ENCODE results near the gene DIO3. TPM values are rescaled to one million over a fixed set of nuclear protein-coding genes. Genes with fewer than 3 reads are reported as not detected.

DIO3 gene
- total and polyA plus RNA-seq, 2 donors (not counting 1 experiment from before 2014, with no cell fraction given) = not detected

- DNase-seq = no peak
- Mint-ChIP-seq H3K9me3 (ENCODE audit: insufficient read depth) (no peaks in the 10 kb centered on the region), H3K4me1 (no peaks in the 10 kb centered on the region), H3K27me3 (no peaks in the 10 kb centered on the region), H3K27ac (no peak overlapping the region), H3K4me3 (no peak overlapping the region)
- H2AFZ ChIP-seq (ENCODE audit: insufficient read depth, low read depth, low read length, poor library complexity, severe bottlenecking) = no peak overlapping the region
- no peak overlapping the region for H3K9ac ChIP-seq (ENCODE audit: low read length)
- CTCF ChIA-PET = no interaction called here
- no peak overlapping the region for H3K27ac ChIP-seq (ENCODE audit: low read length in 2 of 2)
- no peaks in the 10 kb centered on the region for H3K4me1 ChIP-seq (ENCODE audit: control insufficient read depth in 2 of 2, insufficient read depth in 2 of 2, low read length in 2 of 2)
- POLR2A ChIA-PET = interaction anchor here (0.6 kb wide), 1 partner anchor 248 kb away, joined by 3 read pairs; no protein-coding TSS in a partner anchor
- H3K4me2 ChIP-seq (replicated peaks; ENCODE audit: low read depth, low read length, poor library complexity, severe bottlenecking) = no peak overlapping the region
- no peaks in the 10 kb centered on the region for H3K79me2 ChIP-seq (ENCODE audit: control insufficient read depth, insufficient read depth, low read length)
- no peak for ATAC-seq (ENCODE audit: low read depth)
- no peak overlapping the region for H3K4me3 ChIP-seq (ENCODE audit: control extremely low read depth in 1 of 5, extremely low read depth in 1 of 5, insufficient read depth in 1 of 5, low read depth in 2 of 5, low read length in 4 of 5)
- TF ChIP-seq CTCF (IDR thresholded peaks at IDR 0.05) (no peak), EZH2 (IDR thresholded peaks at IDR 0.05; ENCODE audit: borderline replicate concordance, insufficient read depth, low read depth, low read length, poor library complexity, severe bottlenecking) (no peak)
- WGBS (ENCODE audit: insufficient coverage) = 18% methylated on average over 19 of the region's 20 CpGs
- H3K36me3 ChIP-seq (replicated peaks in 1 of 2; ENCODE audit: control extremely low read depth in 1 of 2, control insufficient read depth in 1 of 2, extremely low read depth in 1 of 2, insufficient read depth in 2 of 2, low read length in 1 of 2) = no peaks in the 10 kb centered on the region
- H3K27me3 ChIP-seq (replicated peaks in 1 of 4; ENCODE audit: control extremely low read depth in 1 of 4, control insufficient read depth in 3 of 4, insufficient read depth in 4 of 4, low read length in 3 of 4) = no peaks in the 10 kb centered on the region
- intact Hi-C loops (cut with micrococcal nuclease) = no loop called here
- H4K20me1 ChIP-seq (ENCODE audit: control insufficient read depth, insufficient read depth, low read length, poor library complexity, severe bottlenecking) = no peaks in the 10 kb centered on the region
- peaks cover 0 to 23% (median 0%) of the 10 kb centered on the region in 3 donors for H3K9me3 ChIP-seq (ENCODE audit: control extremely low read depth in 1 of 3, control insufficient read depth in 2 of 3, insufficient read depth in 1 of 3, low read length in 2 of 3)
Observed at GRCh38 chr14:101511620-101512375, 49.5 kb upstream of the DIO3 start.

- ATAC-seq (ENCODE audit: low read depth) = no peak
Observed at GRCh38 chr14:101512376-101512695, 49.0 kb upstream of the DIO3 start.

More at GRCh38 chr14:101512376-101512695, 49.0 kb upstream of the DIO3 start:
- H3K4me2 ChIP-seq (replicated peaks; ENCODE audit: low read depth, low read length, poor library complexity, severe bottlenecking) = no peak overlapping the region
- WGBS (ENCODE audit: insufficient coverage) = 92% methylated on average over 7 of the region's 9 CpGs
- no peak for TF ChIP-seq EZH2 (IDR thresholded peaks at IDR 0.05; ENCODE audit: borderline replicate concordance, insufficient read depth, low read depth, low read length, poor library complexity, severe bottlenecking)
- TF ChIP-seq CTCF (IDR thresholded peaks at IDR 0.05) = no peak
- H3K27me3 ChIP-seq (replicated peaks in 1 of 4; ENCODE audit: control extremely low read depth in 1 of 4, control insufficient read depth in 3 of 4, insufficient read depth in 4 of 4, low read length in 3 of 4) = no peaks in the 10 kb centered on the region
- H3K4me3 ChIP-seq (ENCODE audit: control extremely low read depth in 1 of 5, extremely low read depth in 1 of 5, insufficient read depth in 1 of 5, low read depth in 2 of 5, low read length in 4 of 5) = no peak overlapping the region
- H3K9me3 ChIP-seq (ENCODE audit: control extremely low read depth in 1 of 3, control insufficient read depth in 2 of 3, insufficient read depth in 1 of 3, low read length in 2 of 3) = peaks cover 0 to 29% (median 0%) of the 10 kb centered on the region in 3 donors
- Mint-ChIP-seq H3K4me1 (no peaks in the 10 kb centered on the region), H3K27ac (no peak overlapping the region), H3K27me3 (no peaks in the 10 kb centered on the region), H3K9me3 (ENCODE audit: insufficient read depth) (no peaks in the 10 kb centered on the region), H3K4me3 (no peak overlapping the region)
- DNase-seq = no peak
- H3K9ac ChIP-seq (ENCODE audit: low read length) = no peak overlapping the region
- H3K79me2 ChIP-seq (ENCODE audit: control insufficient read depth, insufficient read depth, low read length) = no peaks in the 10 kb centered on the region
- no peaks in the 10 kb centered on the region for H3K4me1 ChIP-seq (ENCODE audit: control insufficient read depth in 2 of 2, insufficient read depth in 2 of 2, low read length in 2 of 2)
- POLR2A ChIA-PET = interaction anchor here (0.6 kb wide), 1 partner anchor 248 kb away, joined by 3 read pairs; no protein-coding TSS in a partner anchor
- H2AFZ ChIP-seq (ENCODE audit: insufficient read depth, low read depth, low read length, poor library complexity, severe bottlenecking) = no peak overlapping the region
- no peaks in the 10 kb centered on the region for H4K20me1 ChIP-seq (ENCODE audit: control insufficient read depth, insufficient read depth, low read length, poor library complexity, severe bottlenecking)
- intact Hi-C loops (cut with micrococcal nuclease) = no loop called here
- no peaks in the 10 kb centered on the region for H3K36me3 ChIP-seq (replicated peaks in 1 of 2; ENCODE audit: control extremely low read depth in 1 of 2, control insufficient read depth in 1 of 2, extremely low read depth in 1 of 2, insufficient read depth in 2 of 2, low read length in 1 of 2)
- no peak overlapping the region for H3K27ac ChIP-seq (ENCODE audit: low read length in 2 of 2)
- CTCF ChIA-PET = no interaction called here
